Activated T-helper 1 cell treated with anti-CD3 and anti-CD28 coated beads, Interleukin-12 subunit alpha, Interleukin-12 subunit beta, Interleukin-2, Interleukin-4 antibody, amounts not matched to agents 30 ng/mL and 10 ng/mL and 1 ng/mL, durations not matched to agents 14 hours and 24 hours and 36 hours (primary cell): ENCODE results near the gene RYK. TPM values are rescaled to one million over a fixed set of nuclear protein-coding genes. Genes with fewer than 3 reads are reported as not detected.
A peak's percentile ranks its signal among the peaks of the same experiment; 100 is the strongest.

Source experiments
- DNase-seq: peaks from one replicate; pipeline ENCODE4 v3.0.0; 2021; ENCODE audit warnings: low spot score
- H3K27ac Mint-ChIP-seq: one replicate; pipeline ENCODE4 v1.8.0; 2021; ENCODE audit warnings: mild to moderate bottlenecking, mixed read lengths
- H3K27me3 Mint-ChIP-seq: one replicate; pipeline ENCODE4 v1.8.0; 2022; ENCODE audit warnings: mild to moderate bottlenecking, moderate library complexity, mixed read lengths; ENCODE audit not compliant: insufficient read depth
- H3K36me3 Mint-ChIP-seq: one replicate; pipeline ENCODE4 v1.8.0; 2021; ENCODE audit warnings: low read depth, mixed read lengths
- H3K4me1 Mint-ChIP-seq: one replicate; pipeline ENCODE4 v1.8.0; 2021; ENCODE audit warnings: low read depth, mixed read lengths
- H3K4me3 Mint-ChIP-seq: one replicate; pipeline ENCODE4 v1.8.0; 2021; ENCODE audit warnings: mild to moderate bottlenecking, moderate library complexity, mixed read lengths
- H3K9me3 Mint-ChIP-seq: one replicate; pipeline ENCODE4 v1.8.0; 2021; ENCODE audit warnings: mixed read lengths
- intact Hi-C: fragments of 100-400 bp; cut with micrococcal nuclease; formaldehyde crosslinking; loops from one replicate; pipeline ENCODE4 v1.15.1; 2024
- total RNA-seq: library from RNA; stranded (reverse); gene quantifications from 2 replicates; pipeline ENCODE4 v1.2.3, GENCODE V29; 2022

RYK gene
- total RNA-seq, 1 donor from 2014 or later, result 15.8 TPM

- H3K9me3 Mint-ChIP-seq, result no peaks in the 10 kb centered on the region
- peaks cover 35% of the 10 kb centered on the region for H3K4me1 Mint-ChIP-seq
- peak; percentile 16 for DNase-seq
- H3K27ac Mint-ChIP-seq, result peak overlapping the region; percentile 84
- peaks cover 33% of the 10 kb centered on the region for H3K27me3 Mint-ChIP-seq
- H3K4me3 Mint-ChIP-seq, result peak overlapping the region; percentile 88
- intact Hi-C loops, result loop anchor here (1.0 to 5.0 kb wide), 5 partner anchors 11 to 678 kb away; partner anchors contain the start of genes CDV3 and CEP63
- H3K36me3 Mint-ChIP-seq, result peaks cover 8% of the 10 kb centered on the region
Measured at GRCh38 chr3:134249935-134250716, 533 bp downstream of the RYK start.

- H3K4me3 Mint-ChIP-seq, result peak overlapping the region; percentile 88
- no peak overlapping the region for H3K27ac Mint-ChIP-seq
- intact Hi-C loops, result no loop called here
- H3K36me3 Mint-ChIP-seq, result peaks cover 8% of the 10 kb centered on the region
- DNase-seq, result no peak
- no peaks in the 10 kb centered on the region for H3K9me3 Mint-ChIP-seq
- H3K4me1 Mint-ChIP-seq, result peaks cover 34% of the 10 kb centered on the region
- H3K27me3 Mint-ChIP-seq, result peaks cover 33% of the 10 kb centered on the region
Measured at GRCh38 chr3:134249296-134249841, 1.3 kb downstream of the RYK start.

DNA sequence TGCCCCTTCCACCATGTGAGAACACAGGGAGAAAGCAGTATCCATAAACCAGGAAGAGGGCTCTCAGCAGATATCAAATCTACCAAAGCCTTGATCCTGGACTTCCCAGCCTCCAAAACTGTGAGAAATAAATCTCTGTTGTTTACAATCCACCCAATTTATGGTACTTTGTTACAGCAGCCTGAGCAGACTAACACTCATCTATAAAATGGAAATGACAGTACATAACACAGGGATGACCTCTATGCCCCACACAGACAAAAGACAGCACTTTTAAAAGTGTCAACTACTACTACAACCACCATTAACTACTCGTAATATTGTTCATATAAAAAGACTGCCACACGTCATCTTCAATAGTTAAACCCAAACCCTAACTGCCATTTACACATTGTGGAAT, 5.7 kb downstream of the RYK start:
- Mint-ChIP-seq H3K4me1 (peaks cover 31% of the 10 kb centered on the region), H3K27me3 (peaks cover 34% of the 10 kb centered on the region), H3K4me3 (no peak overlapping the region), H3K36me3 (peaks cover 4% of the 10 kb centered on the region), H3K27ac (no peak overlapping the region), H3K9me3 (no peaks in the 10 kb centered on the region)
- intact Hi-C loops, result no loop called here
- no peak for DNase-seq

DNA sequence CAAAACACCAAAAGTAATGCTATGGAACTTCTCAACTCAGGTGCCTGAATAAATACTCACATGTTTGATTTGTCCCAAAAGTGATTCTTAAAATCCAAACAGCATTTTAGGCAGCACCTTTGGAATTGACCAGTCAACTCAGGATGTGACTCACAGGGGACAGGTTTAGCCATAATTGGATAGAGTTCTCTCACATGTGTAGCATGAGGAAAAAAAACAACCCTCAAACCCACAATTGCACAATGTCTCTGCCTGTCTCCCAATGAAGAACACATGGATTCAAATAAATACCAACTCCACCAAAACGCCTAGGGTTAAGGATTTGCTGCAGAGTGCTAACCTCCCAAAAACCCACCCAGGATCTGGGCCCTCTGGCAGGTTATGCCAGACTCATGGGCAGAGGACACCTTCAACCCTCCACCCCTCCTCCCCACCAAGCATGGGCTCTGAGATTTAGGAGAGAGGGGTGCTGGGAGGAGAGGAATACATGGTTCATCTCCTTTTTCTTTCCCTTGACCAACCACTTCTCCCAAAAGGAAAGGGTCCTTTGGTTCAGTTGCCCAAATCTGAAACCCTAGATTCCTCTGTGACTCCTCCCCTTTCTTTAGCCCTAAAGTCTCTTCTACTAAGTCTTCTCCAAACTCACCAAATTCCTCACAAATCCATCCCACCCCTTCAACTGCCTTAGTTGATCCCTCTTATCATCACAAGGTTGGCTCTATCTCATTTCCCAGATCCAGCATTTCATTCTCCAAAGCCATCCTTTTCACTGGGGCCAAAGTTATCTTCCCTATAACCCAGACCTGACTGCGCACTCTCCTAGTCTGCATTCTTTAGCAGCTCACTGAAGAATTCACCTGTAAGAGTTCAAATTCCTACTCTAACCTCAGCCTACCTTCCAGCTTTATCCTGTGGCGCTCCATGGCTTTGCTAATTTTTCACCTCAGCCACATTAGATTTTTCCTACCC, 7.7 kb downstream of the RYK start:
- Mint-ChIP-seq H3K4me1 (peaks cover 32% of the 10 kb centered on the region), H3K27ac (no peak overlapping the region), H3K36me3 (peaks cover 3% of the 10 kb centered on the region), H3K4me3 (no peak overlapping the region), H3K9me3 (no peaks in the 10 kb centered on the region), H3K27me3 (peaks cover 25% of the 10 kb centered on the region)
- intact Hi-C loops, result no loop called here
- no peak for DNase-seq

GRCh38 chr3:134239538-134239937, 11.1 kb downstream of the RYK start:
- no peak for DNase-seq
- Mint-ChIP-seq H3K9me3 (no peaks in the 10 kb centered on the region), H3K4me1 (peaks cover 44% of the 10 kb centered on the region), H3K4me3 (peak overlapping the region; percentile 5), H3K27ac (peak overlapping the region; percentile 24), H3K27me3 (peaks cover 24% of the 10 kb centered on the region), H3K36me3 (no peaks in the 10 kb centered on the region)
- intact Hi-C loops, result loop anchor here (1.0 to 10.0 kb wide), 5 partner anchors 11 to 565 kb away; partner anchors contain the start of gene RYK

DNA sequence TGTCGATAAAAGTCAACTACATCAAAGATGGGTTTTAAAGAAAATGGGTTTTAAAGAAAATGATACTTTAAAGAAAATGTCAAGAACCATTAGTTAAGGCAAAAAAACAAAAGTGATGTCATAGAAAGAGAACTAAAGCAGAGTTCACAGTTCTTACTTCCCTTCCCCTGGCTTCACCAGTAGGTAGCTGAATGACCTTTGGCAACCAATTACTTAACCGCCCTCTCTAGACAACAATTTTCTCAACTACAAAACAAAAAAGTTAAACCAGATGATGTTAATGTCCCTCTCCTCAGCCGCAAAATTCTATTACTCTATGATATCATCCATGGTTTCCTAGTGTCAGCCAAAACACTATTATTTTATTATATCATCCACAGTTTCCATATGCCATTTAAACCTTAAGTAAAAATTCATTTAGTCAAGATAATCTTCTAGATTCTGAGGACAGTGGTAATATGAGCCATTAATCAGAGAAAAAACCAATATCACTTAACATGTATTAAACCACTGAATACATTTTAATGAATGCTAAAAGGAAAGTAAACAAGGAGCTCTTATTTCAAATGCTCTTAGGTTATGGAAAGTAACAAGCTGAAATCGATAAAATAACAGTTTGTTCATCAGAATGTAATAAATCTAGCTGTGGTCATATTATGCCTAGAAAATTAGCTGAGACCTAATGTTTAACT, 13.1 kb downstream of the RYK start:
- intact Hi-C loops, result loop anchor here (2.0 to 10.0 kb wide), 3 partner anchors 17 to 567 kb away; no protein-coding TSS in a partner anchor
- H3K4me1 Mint-ChIP-seq, result peaks cover 32% of the 10 kb centered on the region
- no peak for DNase-seq
- no peak overlapping the region for H3K27ac Mint-ChIP-seq
- no peak overlapping the region for H3K4me3 Mint-ChIP-seq
- H3K9me3 Mint-ChIP-seq, result no peaks in the 10 kb centered on the region
- peaks cover 2% of the 10 kb centered on the region for H3K36me3 Mint-ChIP-seq
- peaks cover 16% of the 10 kb centered on the region for H3K27me3 Mint-ChIP-seq

DNA sequence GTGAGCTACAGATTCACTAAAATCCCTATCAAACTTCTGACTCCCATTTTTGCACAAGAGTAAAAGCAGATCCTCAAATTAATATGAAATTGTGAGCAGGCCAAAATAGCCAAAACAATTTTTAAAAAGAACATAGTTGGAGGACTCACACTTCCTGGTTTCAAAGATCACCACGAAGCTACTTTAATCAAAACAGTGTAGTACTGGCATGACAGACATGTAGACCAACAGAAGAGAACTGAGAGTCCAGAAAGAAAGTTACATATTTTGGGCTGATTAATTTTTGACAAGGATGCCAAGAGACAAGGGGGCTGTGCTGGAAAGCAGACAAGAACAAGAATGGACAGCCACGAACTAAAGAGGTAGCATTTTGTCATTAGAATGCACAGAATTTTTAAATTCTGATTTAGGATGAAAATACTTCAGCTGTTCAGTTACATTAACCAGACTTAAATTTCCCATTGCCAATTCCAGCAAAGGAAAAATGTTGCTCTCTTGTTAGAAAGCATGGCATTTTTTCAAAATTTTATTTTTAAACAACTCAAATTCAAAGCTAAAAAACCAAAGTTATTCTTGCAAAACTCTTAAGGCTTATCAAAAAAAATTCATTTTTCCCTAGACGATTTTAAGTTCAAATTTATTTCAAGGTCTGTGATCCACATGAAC, 14.0 kb downstream of the RYK start:
- H3K27me3 Mint-ChIP-seq, result peaks cover 16% of the 10 kb centered on the region
- H3K36me3 Mint-ChIP-seq, result peaks cover 2% of the 10 kb centered on the region
- no peak overlapping the region for H3K27ac Mint-ChIP-seq

GRCh38 chr3:134235577-134236076, 15.0 kb downstream of the RYK start:
- no peak overlapping the region for H3K4me3 Mint-ChIP-seq
- intact Hi-C loops, result loop anchor here (10.0 kb wide), 1 partner anchor 569 kb away; no protein-coding TSS in a partner anchor

More for the DNA sequence above, 14.0 kb downstream of the RYK start:
- Mint-ChIP-seq H3K9me3 (no peaks in the 10 kb centered on the region), H3K4me3 (no peak overlapping the region), H3K4me1 (peaks cover 38% of the 10 kb centered on the region)
- DNase-seq, result no peak
- intact Hi-C loops, result loop anchor here (10.0 kb wide), 1 partner anchor 568 kb away; no protein-coding TSS in a partner anchor

DNA sequence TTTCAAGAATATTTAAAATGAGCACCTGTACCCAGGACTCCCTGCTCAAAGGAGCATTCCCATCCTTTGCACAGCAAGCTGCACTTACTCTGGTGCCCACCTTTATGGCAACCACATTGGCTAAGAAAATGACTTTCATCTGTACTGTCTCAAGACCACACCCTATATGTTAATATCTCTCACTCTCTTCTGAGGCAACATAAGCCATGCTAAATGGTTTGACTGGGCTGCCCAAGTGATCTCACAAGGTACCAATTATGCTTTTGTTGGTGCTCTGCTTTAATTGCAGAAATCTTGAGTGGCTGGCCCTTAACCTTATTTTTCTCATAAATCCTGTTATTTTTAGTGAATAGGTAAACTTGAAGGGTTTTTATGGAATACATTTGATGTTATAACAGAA, 17.7 kb downstream of the RYK start:
- H3K27ac Mint-ChIP-seq, result no peak overlapping the region
- DNase-seq, result no peak
- peaks cover 21% of the 10 kb centered on the region for H3K4me1 Mint-ChIP-seq
- H3K36me3 Mint-ChIP-seq, result peaks cover 2% of the 10 kb centered on the region
- peaks cover 9% of the 10 kb centered on the region for H3K27me3 Mint-ChIP-seq
- H3K4me3 Mint-ChIP-seq, result no peak overlapping the region
- no peaks in the 10 kb centered on the region for H3K9me3 Mint-ChIP-seq
- intact Hi-C loops, result loop anchor here (10.0 kb wide), 1 partner anchor 572 kb away; no protein-coding TSS in a partner anchor

More at GRCh38 chr3:134235577-134236076, 15.0 kb downstream of the RYK start:
- no peak for DNase-seq
- peaks cover 2% of the 10 kb centered on the region for H3K36me3 Mint-ChIP-seq
- H3K27ac Mint-ChIP-seq, result no peak overlapping the region
- no peaks in the 10 kb centered on the region for H3K9me3 Mint-ChIP-seq
- H3K4me1 Mint-ChIP-seq, result peaks cover 39% of the 10 kb centered on the region
- H3K27me3 Mint-ChIP-seq, result peaks cover 14% of the 10 kb centered on the region

GRCh38 chr3:134232151-134232550, 18.5 kb downstream of the RYK start:
- Mint-ChIP-seq H3K36me3 (peaks cover 2% of the 10 kb centered on the region), H3K27me3 (peaks cover 4% of the 10 kb centered on the region), H3K4me1 (peaks cover 14% of the 10 kb centered on the region), H3K27ac (no peak overlapping the region), H3K4me3 (no peak overlapping the region), H3K9me3 (no peaks in the 10 kb centered on the region)
- intact Hi-C loops, result loop anchor here (10.0 kb wide), 1 partner anchor 573 kb away; no protein-coding TSS in a partner anchor
- no peak for DNase-seq

DNA sequence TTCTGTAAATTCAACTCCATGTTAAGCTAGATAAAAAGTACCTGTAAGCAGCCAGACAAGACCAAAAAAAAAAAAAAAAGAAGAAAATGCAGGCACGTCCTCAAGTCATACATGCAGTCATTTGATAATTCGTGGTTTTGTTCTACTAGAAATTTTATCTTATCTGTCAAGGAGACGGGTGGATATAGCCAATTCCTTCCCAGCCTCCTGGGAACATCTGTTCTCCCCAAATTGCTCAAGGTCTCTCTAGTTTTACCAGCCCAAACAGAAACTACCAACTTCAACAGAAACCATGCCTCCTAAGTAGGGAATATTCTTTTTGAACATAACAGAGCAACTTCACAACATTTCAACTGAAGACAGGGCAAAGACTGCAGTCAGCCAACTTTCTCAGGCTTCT, 19.5 kb downstream of the RYK start:
- intact Hi-C loops, result loop anchor here (10.0 kb wide), 1 partner anchor 574 kb away; no protein-coding TSS in a partner anchor
- H3K4me1 Mint-ChIP-seq, result peaks cover 9% of the 10 kb centered on the region
- no peak for DNase-seq
- no peak overlapping the region for H3K4me3 Mint-ChIP-seq
- peaks cover 2% of the 10 kb centered on the region for H3K36me3 Mint-ChIP-seq
- peaks cover 9% of the 10 kb centered on the region for H3K27me3 Mint-ChIP-seq
- no peaks in the 10 kb centered on the region for H3K9me3 Mint-ChIP-seq
- no peak overlapping the region for H3K27ac Mint-ChIP-seq
